ENCODE measurements around the gene CCDC144A.
"Not testable (repeated sequence)": the region's sequence is repeated elsewhere in the genome, so short reads cannot be mapped to it uniquely, and the experiment has no call there.

DNA sequence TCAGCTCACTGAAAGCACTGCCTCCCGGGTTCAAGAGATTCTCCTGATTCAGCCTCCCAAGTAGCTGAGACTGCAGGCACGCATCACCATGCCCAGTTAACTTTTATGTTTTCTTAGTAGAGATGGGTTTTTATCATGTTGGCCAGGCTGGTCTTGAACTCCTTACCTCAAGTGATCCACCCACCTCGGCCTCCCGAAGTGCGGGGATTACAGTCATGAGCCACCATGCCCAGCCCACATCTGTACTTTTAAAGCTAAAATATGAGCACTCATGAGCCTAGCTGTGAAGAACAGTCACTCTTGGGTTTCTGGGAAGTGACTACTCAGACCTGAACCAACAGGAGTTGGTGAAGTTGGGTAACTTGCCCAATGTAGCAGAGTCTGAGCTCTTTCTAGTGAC lies 120.2 kb downstream of the CCDC144A start:
- TF ChIP-seq CTCF, POLR2A (IDR thresholded peaks at IDR 0.05): not testable (repeated sequence)
